ENCODE measurements around the gene GOLGA6L9.
"Not testable (repeated sequence)": the region's sequence is repeated elsewhere in the genome, so short reads cannot be mapped to it uniquely, and the experiment has no call there.

The GOLGA6L9 gene

GRCh38 chr15:82457336-82457735 is 27.7 kb downstream of the GOLGA6L9 start:
- DNase-seq; intact Hi-C loops (cut with DNase I): not testable (repeated sequence)

GRCh38 chr15:82465629-82466028 is 36.0 kb downstream of the GOLGA6L9 start:
- DNase-seq; intact Hi-C loops (cut with DNase I): not testable (repeated sequence)

- peak in 2 of 10 donors; percentile 66 to 74 for DNase-seq
- intact Hi-C loops (cut with DNase I): not testable (repeated sequence)
Measured at GRCh38 chr15:82468205-82468604, 38.6 kb downstream of the GOLGA6L9 start.

- DNase-seq; intact Hi-C loops (cut with DNase I): not testable (repeated sequence)
Measured at GRCh38 chr15:82469381-82469780, 39.8 kb downstream of the GOLGA6L9 start.

- intact Hi-C loops (cut with DNase I): not testable (repeated sequence)
- peak in 3 of 10 donors; percentile 67 to 84 (median 83) for DNase-seq
Measured at GRCh38 chr15:82472269-82472982, 42.8 kb downstream of the GOLGA6L9 start.

GRCh38 chr15:82474596-82475325 is 45.1 kb downstream of the GOLGA6L9 start:
- DNase-seq: peak in 5 of 10 donors; percentile 29 to 89 (median 83)
- intact Hi-C loops (cut with DNase I): not testable (repeated sequence)

GRCh38 chr15:82475345-82475967 is 45.8 kb downstream of the GOLGA6L9 start:
- DNase-seq: peak in 3 of 10 donors; percentile 25 to 86 (median 81)

GRCh38 chr15:82476697-82477342 is 47.2 kb downstream of the GOLGA6L9 start:
- intact Hi-C loops (cut with DNase I): not testable (repeated sequence)
- DNase-seq: peak in 3 of 10 donors; percentile 7 to 85 (median 84)

More at GRCh38 chr15:82475345-82475967, 45.8 kb downstream of the GOLGA6L9 start:
- intact Hi-C loops (cut with DNase I): not testable (repeated sequence)

- DNase-seq: peak in 2 of 10 donors; percentile 61 to 70
- intact Hi-C loops (cut with DNase I): not testable (repeated sequence)
Measured at GRCh38 chr15:82477343-82478057, 47.9 kb downstream of the GOLGA6L9 start.

Measured in posterior cingulate gyrus (tissue), 11 donors.